ENCODE data around the gene ZBTB48. TPM values are rescaled to one million over a fixed set of nuclear protein-coding genes. Genes with fewer than 3 reads are reported as not detected.

Gene ZBTB48
- polyA plus RNA-seq, 1 experiment, result 7.5 TPM

DNA sequence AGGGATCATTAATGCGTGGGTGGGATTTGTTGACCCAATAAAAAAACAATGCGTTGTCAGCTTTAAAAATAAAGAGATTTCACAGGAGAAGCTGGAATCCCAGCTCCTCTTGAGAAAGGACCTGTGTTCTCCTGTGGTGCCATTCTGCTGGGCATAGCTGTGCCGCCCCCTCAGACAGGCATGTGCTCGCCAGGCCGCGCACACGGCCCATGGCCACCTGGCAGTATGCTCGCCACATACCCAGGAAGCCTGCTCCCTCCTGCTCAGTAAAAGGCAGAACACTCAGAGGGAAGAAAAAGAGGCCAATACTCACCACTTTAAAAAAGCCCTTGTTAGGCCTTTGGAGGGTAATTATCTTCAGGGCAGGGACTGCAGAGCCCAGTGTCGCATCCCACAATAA, 58.0 kb downstream of the ZBTB48 start:
- Histone ChIP-seq H3K27me3 (ENCODE audit: control insufficient read depth, insufficient read depth, low read length) (no peaks in the 10 kb centered on the region), H3K27ac (ENCODE audit: low read depth, low read length) (no peak overlapping the region), H3K4me3 (ENCODE audit: low read depth, low read length) (no peak overlapping the region), H3K9me3 (ENCODE audit: control insufficient read depth, insufficient read depth, low read length) (no peaks in the 10 kb centered on the region)
- CTCF ChIA-PET, result interaction anchor here (3.1 kb wide), 1 partner anchor 9 kb away, joined by 19 read pairs; no protein-coding TSS in a partner anchor
- POLR2A ChIA-PET, result no interaction called here
- TF ChIP-seq, protein P1, sequence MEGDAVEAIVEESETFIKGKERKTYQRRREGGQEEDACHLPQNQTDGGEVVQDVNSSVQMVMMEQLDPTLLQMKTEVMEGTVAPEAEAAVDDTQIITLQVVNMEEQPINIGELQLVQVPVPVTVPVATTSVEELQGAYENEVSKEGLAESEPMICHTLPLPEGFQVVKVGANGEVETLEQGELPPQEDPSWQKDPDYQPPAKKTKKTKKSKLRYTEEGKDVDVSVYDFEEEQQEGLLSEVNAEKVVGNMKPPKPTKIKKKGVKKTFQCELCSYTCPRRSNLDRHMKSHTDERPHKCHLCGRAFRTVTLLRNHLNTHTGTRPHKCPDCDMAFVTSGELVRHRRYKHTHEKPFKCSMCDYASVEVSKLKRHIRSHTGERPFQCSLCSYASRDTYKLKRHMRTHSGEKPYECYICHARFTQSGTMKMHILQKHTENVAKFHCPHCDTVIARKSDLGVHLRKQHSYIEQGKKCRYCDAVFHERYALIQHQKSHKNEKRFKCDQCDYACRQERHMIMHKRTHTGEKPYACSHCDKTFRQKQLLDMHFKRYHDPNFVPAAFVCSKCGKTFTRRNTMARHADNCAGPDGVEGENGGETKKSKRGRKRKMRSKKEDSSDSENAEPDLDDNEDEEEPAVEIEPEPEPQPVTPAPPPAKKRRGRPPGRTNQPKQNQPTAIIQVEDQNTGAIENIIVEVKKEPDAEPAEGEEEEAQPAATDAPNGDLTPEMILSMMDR (IDR thresholded peaks at IDR 0.05; ENCODE audit: low read depth, low read length), result no peak
- no peak for DNase-seq (ENCODE audit: low read depth, low spot score)

DNA sequence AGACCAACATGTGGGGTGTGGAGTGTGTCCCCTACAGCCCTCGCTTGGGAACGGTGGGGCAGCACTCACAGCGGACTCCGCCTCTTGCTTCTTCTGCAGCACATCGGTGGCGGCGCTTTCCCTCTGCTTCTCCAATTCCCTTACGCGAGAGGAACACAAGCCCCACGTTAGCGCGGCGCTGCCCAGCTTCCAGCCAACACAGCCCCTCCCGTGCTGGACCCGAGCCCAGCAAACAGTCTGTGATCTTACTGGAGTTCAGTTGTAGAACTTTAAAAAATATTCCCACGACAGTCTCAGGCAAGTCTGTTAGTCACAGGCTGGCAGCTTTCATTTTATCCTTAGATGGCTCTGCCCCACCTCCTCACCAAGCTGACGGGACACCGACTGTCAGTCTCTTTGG, 58.4 kb downstream of the ZBTB48 start:
- no peak overlapping the region for H3K4me3 ChIP-seq (ENCODE audit: low read depth, low read length)
- ChIA-PET CTCF (interaction anchor here (3.1 kb wide), 1 partner anchor 9 kb away, joined by 19 read pairs; no protein-coding TSS in a partner anchor), POLR2A (no interaction called here)
- TF ChIP-seq, protein P1 (IDR thresholded peaks at IDR 0.05; ENCODE audit: low read depth, low read length), result no peak
- H3K27me3 ChIP-seq (ENCODE audit: control insufficient read depth, insufficient read depth, low read length), result no peaks in the 10 kb centered on the region
- H3K27ac ChIP-seq (ENCODE audit: low read depth, low read length), result peak overlapping the region; percentile 39
- H3K9me3 ChIP-seq (ENCODE audit: control insufficient read depth, insufficient read depth, low read length), result no peaks in the 10 kb centered on the region
- DNase-seq (ENCODE audit: low read depth, low spot score), result peak; percentile 49

Small RNAs within 50 kb of the gene (small RNA-seq; reads per million reads assigned to genes)
- gene RNU6-731P (ENCODE audit: insufficient read length, low read depth), result not detected

Other genes starting within 250 kb of the ZBTB48 start
- 80.1 and 102 TPM in 2 replicates for gene ACOT7, start 186.2 kb upstream of the ZBTB48 start, polyA plus RNA-seq (2011; rRNA removed)
- gene HES2, start 160.1 kb upstream of the ZBTB48 start, polyA plus RNA-seq (2011; rRNA removed), result not detected in 2 replicates
- gene ESPN, start 155.2 kb upstream of the ZBTB48 start, polyA plus RNA-seq (2011; rRNA removed), result not detected in 2 replicates
- 2.7 and 3.3 TPM in 2 replicates for gene TNFRSF25, start 113.8 kb upstream of the ZBTB48 start, polyA plus RNA-seq (2011; rRNA removed)
- 4.2 and 5.4 TPM in 2 replicates for gene PLEKHG5, start 88.3 kb upstream of the ZBTB48 start, polyA plus RNA-seq (2011; rRNA removed)
- 17.9 and 23.6 TPM in 2 replicates for gene NOL9, start 25.5 kb upstream of the ZBTB48 start, polyA plus RNA-seq (2011; rRNA removed)
- gene TAS1R1, start 24.7 kb upstream of the ZBTB48 start, polyA plus RNA-seq (2011; rRNA removed), result 0.05 TPM in 2 replicates
- 11.7 and 12.8 TPM in 2 replicates for gene KLHL21, start 22.9 kb downstream of the ZBTB48 start, polyA plus RNA-seq (2011; rRNA removed)
- gene PHF13, start 33.7 kb downstream of the ZBTB48 start, polyA plus RNA-seq (2011; rRNA removed), result 11.1 and 11.6 TPM in 2 replicates
- gene THAP3, start 44.9 kb downstream of the ZBTB48 start, polyA plus RNA-seq (2011; rRNA removed), result 7.8 and 8.8 TPM in 2 replicates
- gene DNAJC11, start 121.8 kb downstream of the ZBTB48 start, polyA plus RNA-seq (2011; rRNA removed), result 38.9 and 41.9 TPM in 2 replicates
- gene CAMTA1, start 205.5 kb downstream of the ZBTB48 start, polyA plus RNA-seq (2011; rRNA removed), result 51.8 and 64.9 TPM in 2 replicates

All from AG04450 (cell line).